GM19351 (cell line): ENCODE measurements around the gene ASPA.

Experiments
- ATAC-seq: cut with Tn5 transposase; IDR thresholded peaks from one replicate; pipeline ENCODE4 v1.9.1; 2021; ENCODE audit warnings: mild to moderate bottlenecking, moderate library complexity; ENCODE audit not compliant: unreplicated experiment

The ASPA gene

GRCh38 chr17:3532859-3533142 lies 57.0 kb downstream of the ASPA start:
- no peak for ATAC-seq

- ATAC-seq: no peak
Measured at GRCh38 chr17:3533752-3534151, 58.0 kb downstream of the ASPA start.

- ATAC-seq: no peak
Measured at GRCh38 chr17:3534881-3535252, 59.1 kb downstream of the ASPA start.

DNA sequence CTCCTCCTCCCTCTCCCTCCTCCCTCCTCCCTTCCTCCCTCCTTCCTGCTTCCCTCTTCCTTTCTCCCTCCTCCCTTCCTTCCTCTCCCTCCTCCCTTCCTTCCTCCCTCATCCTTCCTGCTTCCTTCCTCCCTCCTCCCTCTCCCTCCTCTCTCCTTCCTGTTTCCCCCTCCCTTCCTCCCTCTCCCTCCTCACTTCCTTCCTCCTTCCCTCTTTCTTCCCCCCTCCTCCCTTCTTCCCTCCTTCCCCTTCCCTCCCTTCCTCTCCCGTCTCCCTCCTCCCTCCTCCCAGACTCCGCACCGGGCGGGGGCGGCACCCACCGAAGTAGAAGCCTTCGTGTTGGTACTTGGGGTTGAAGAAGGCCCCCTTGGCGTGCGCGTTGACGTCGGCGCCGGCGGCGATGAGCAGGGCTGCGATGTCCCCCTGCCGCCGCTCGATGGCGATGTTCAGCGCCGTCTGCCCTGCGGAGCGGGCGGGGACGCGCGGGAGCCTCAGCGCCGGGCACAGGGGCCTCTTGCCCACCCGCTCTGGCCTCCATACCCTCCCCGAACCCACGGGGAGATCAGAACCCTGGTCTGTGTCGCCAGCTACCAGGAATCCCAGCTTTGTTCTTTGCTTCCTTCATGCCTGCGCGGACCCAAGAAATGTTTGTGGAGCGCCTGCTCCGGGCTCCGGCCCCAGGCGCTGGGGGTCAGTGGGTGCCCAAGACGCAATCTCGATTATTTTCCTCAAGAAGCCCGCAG lies 59.6 kb downstream of the ASPA start:
- ATAC-seq: no peak

DNA sequence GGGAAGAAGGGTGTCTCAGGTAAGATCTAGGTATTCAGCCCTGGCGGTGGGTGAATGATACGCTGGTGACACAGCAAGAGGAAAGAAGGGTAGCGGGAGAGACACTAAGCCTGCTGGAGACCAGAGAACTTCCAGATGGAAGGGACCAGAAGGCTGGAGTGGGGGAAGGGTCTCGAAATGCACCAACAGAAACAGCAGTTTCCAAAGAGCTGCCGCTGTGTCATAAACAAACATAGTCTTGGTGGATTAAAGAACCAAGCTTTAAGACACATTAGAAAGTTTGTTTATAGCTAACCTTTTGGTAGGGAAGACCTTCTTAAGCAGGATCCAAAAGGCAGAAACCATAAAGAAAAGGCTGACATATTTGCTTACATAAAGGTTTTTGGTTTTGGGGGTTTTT lies 60.9 kb downstream of the ASPA start:
- ATAC-seq: no peak

DNA sequence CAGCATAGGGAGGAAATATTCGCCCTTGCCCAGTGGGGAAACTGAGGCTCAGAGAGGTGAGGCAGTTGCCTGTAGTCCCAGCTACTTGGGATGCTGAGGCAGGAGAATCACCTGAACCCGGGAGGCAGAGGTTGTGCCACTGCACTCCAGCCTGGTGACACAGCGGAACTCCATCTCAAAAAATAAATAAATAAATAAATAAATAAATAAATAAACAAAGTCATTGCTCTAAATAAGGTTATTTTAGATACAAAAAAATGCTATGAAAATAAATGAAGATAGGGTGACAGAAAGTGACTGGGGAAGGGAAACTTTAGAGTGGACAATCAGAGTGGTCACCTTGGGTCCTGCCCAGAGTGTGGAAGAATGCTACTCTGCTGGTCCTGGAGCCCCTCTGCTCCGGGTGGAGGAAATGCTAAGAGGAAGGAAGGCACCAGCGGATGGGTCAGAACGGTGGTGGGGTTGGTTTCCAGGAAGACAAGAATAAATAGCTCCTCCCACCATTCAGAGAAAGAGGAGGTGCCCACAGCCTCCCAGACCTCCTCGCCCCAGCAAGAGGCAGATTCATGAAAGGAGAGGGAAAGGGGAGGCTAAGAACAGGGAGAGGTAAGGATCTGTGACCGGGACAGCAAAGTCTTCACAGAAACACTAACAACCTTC lies 64.2 kb downstream of the ASPA start:
- no peak for ATAC-seq

DNA sequence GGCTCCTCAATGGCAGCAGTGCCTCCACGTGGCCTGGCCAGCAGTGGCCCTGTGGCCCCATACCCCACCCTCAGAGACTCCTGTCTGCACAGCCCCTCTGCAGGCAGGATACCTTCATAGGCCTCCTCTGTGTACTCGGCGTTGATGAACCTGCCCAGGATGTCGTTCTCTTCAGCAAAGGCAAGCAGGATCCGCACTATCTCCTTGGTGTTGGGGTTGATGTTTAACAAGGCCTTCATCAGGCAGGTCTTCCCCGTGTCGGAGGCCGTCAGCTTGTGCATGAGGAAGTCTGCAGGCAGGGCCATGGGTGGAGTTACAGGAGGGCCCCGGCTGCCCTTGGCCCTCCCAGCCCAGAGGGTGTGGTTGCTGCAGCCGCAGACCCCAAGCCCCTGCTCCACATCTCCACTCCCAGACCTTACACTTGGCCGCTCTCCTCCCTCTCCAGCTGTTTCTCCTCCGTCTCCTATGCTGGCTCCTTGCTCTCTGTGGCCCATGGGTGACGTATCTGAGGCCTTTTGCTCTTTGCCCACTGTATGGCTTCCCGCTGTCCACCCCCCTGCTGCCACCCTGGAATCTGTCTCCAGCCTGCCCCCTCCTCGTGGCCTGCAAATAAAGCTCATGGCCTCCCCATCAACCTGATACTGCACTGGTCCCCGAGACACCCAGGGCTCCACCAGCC lies 66.8 kb downstream of the ASPA start:
- no peak for ATAC-seq

DNA sequence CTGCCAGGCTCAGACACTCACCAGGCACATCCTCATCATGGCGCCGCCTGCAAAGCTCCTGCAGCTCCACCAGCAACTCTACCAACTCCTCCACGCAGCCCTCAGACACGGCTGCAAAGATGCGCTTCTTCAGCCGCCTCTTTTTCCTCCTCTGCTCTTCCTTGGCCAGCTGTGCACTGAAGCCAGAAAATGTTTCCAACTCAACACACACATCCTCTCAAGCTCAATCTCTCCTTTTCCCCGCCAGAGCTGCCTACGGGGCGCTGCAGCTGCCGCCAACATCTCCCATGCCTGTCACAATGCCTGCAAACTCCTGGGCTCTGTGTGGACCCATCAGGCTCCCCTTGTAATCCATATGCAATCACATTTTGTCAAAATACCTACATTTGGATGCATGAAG lies 67.7 kb downstream of the ASPA start:
- ATAC-seq: no peak

DNA sequence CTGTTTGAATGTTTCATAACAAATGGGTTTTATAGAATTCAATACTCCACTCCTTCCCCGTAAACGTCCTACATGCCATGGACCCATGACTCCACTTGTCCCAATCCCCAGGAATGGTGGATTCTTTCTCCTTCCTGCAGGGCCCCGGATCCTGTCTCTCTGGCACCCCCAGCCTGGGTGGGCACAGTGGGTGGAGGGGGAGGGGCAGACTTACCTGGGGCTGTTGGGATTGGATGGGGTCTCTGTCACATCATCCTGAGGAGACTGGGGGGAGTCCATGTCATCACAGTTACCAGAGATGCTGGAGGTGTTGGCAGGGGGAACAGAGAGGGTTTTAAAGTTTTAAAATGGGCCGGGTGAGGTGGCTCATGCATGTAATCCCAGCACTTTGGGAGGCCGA lies 68.6 kb downstream of the ASPA start:
- no peak for ATAC-seq

DNA sequence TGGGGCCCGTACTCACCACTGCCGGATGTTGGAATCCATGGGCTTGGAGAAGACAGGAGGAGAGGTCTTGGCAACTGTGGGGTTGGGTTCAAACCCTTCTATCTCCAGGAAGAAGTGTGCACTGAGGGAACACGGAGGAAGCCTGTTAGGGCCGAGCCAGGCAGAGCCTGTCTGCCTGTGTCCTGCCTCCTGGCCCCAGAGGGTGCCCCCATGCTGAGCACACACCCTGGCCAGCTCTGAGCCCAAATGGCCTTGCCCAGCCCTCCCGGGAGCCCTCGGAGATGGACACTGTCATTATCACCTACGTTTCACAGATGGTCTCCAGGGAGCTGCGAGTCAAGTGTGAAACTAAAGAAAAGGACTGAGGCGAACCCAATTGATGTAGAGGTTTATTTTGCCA lies 69.4 kb downstream of the ASPA start:
- ATAC-seq: no peak

DNA sequence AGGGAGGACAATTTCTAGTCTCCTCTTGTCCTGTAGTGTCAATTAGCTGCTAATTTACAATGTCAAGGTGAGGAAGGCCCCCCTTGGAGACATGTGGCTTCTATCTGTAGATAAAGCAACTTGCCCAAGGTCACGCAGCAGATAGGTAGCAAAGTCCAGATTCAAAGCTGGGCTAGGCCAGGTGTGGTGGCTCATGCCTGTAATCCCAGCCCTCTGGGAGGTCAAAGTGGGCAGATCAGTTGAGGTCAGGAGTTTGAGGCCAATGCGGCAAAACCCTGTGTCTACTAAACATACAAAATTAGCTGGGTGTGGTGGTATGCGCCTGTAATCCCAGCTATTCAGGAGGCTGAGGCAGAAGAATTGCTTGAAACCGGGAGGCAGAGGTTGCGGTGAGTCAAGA lies 70.7 kb downstream of the ASPA start:
- no peak for ATAC-seq

GRCh38 chr17:3546997-3547396 lies 71.2 kb downstream of the ASPA start:
- no peak for ATAC-seq

GRCh38 chr17:3547628-3548027 lies 71.8 kb downstream of the ASPA start:
- ATAC-seq: no peak

DNA sequence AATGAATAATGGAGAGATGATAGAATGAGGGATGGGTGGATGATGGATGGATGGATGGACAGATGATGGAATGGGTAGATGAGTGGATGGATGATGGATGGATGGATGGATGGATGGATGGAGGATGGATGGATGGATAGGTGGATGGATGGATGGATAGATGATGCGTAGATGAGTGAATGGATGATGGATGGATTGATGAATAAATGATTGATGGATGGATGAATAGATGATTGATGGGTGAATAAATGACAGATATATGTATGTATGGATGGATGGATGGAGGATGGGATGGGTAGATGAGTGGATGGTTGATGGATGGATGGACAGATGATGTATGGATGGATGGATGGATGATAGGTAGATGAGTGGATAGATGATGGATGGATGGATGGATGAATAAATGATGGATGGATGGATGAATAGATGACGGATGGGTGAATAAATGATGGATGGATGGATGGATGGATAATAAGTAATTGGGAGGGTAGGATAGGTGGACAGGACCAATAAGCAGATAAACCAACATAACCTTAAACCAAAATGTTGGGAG lies 73.9 kb downstream of the ASPA start:
- no peak for ATAC-seq

- ATAC-seq: no peak
Measured at GRCh38 chr17:3551189-3551588, 75.4 kb downstream of the ASPA start.

DNA sequence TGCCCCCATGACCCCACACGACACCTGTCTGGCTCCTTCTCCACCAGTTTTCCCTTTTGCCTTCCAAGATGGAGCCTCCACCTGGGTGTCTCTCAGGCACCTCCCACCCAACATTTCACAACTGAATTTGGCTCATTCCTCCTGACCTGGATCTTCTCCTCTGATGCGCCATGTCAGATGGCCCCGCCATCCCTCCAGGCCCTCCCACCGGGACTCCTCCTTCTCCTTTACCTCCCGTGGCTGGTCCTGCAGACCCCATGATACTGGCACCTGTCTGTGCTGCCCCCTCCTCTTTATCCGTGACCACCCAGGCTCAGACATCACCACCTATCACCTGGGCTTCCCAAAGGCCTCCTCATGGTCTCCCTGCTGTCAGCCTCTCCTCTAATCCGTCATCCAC lies 77.1 kb downstream of the ASPA start:
- ATAC-seq: no peak
